HPDE6-E6E7 (cell line): ENCODE data around the gene KHDC3L.
"Not testable (repeated sequence)": the region's sequence is repeated elsewhere in the genome, so short reads cannot be mapped to it uniquely, and the experiment has no call there.

Source experiments
- DNase-seq: peaks from one replicate; pipeline ENCODE4 v3.0.0; 2011; ENCODE audit warnings: missing footprints; ENCODE audit errors: extremely low spot score

The KHDC3L gene

DNA sequence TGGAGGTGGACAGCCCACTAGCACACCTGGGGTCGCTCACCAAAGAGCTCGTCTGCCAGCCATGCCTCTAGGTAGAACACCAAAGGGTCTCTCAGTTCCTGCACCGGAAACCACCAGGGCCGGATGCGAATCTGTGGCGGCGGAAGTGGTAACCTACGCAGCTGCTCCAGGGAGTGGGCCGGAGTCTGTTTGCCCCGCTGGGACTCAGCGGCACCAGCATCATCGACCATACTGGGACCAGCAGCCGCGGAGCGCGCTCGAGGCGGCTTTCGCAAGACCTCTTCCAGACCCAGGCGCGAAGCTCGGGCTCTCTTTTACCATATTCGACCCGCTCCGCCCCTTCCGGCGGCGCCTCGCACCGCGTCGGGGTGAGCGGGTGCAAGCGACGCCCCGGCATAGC is 7.1 kb downstream of the KHDC3L start, which contains the start of gene OOEP:
OOEP (minus strand) TSS at position 335 of the 400 bp plus-strand sequence; CDS start at position 230, 105 bp downstream.
- no peak for DNase-seq

DNA sequence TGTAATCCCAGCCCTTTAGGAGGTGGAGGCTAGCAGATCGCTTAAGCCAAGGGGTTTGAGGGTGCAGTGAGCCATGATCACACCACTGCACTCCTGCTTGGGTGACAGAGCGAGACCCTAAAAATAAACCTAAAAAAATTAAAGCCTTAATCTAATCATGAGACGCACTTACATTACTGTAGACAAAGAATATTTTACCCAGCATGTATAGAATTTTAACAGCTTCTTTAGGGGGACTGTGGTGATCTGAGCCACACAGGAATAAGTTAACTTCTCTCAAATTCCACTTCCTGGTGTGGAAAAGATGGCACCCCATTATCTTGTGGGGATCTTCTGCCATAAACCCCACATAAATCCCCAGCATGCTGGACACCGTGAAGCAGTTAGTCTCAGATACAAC is 9.5 kb downstream of the KHDC3L start:
- no peak for DNase-seq

DNA sequence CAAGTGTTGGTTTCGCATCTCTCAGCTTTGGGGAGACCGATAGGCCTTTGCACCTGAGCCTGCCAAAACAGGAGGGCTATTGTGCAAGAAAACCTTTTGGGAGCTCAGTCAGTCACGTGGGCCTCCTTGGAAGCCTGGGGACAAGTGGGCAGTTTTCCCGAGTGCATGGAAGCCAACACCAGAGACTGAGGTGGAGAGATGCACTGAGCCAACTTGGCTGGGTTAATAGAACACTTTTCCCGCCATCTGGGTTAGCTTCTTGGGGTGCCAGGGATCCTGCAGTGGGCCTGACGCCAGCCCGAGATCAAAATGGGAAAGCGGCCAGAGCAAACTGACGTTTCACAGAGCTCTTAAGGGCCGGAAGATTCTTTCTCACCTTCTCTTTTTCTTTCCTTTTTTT is 10.1 kb downstream of the KHDC3L start:
- no peak for DNase-seq

DNA sequence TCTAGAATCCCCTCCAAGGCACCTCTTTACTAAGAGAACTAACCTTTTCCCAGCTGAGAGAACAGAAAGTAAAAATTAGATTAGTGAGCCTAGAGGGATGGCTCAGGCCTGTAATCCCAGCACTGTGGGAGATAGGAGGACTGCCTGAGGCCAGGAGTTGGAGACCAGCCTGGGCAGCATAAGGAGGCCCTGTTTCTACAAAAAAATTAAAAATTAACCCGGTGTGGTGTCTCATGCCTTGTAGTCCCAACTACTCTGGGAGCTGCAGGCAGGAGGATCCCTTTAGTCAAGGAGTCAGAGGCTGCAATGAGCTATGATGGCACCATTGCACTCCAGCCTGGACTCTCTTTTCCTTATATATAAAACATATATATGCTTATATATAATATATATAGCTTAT is 12.8 kb downstream of the KHDC3L start:
- DNase-seq: no peak

DNA sequence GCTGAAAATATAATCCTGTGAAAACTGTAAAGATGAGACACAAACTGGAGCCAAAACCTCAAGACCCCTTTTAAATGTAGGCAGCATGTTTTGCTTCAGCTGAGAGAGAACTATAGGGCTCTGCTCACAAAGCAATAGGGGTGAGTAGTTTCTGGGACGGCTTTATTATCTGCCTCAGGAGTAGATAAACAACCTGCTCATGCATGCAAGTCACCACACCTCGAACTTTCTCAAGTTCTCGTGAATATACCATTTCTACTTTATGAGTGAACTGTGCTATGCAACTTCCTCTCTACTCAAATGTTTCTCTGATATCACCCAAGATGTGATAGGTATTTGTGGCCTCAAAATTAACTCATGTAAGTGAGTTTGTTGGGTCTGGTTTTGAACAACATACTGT is 14.8 kb downstream of the KHDC3L start:
- DNase-seq: no peak

DNA sequence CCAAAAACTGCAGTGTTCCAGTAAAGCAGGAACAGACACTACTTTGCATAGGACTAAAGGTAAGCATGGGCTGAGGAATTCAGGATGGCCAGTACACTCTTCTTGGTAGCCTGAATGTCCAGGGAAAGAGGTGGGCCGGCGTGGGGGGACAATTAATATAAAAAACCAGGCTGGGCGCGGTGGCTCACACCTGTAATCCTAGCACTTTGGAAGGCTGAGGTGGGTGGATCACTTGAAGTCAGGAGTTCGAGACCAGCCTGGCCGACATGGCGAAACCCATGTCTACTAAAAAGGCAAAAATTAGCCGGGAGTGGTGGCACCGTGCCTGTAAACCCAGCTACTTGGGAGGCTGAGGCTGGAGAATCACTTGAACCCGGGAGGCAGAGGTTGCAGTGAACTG is 19.1 kb downstream of the KHDC3L start:
- DNase-seq: not testable (repeated sequence)

DNA sequence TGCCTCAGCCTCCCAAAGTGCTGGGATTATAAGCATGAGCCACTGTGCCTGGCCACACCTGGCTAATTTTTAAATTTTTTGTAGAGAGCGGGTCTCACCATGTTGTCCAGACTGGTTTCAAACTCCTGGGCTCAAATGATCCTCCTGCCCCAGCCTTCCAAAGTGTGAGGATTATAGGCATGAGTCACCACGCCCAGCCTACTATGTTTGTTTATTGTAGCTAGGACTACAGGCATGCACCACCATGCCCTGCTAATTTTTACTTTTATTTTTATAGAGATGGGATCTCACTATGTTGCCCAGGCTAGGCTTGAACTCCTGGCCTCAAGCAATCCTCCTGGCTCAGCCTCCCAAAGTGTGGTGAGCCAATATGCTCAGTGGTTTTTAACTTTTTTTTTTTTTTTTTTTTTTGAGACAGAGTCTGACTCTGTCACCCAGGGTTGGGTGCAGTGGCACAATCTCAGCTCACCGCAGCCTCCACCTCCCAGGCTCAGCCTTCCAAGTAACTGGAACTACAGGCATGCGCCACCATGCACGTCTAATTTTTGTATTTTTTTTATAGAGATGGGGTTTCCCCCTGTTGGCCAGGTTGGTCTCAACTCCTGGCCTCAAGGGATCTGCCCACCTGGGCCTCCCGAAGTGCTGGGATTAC is 20.1 kb downstream of the KHDC3L start:
- DNase-seq: no peak

DNA sequence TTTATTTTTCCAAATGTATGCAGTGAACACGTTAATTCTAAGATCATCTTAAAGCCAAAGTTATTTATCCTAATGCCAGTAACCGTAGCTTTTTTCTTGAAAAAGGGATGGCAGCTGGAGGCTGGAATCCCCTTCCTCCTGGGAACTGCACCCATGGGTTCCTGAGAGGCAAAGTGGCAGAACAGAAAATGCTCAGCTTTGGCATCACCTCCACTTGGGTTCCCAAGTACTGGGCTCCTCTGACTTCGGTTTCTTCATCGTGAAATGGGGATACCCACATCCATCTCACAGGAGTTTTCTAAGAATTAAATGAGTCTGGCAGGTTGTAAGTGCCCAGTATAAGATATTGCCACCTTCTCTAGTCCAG is 26.0 kb downstream of the KHDC3L start:
- no peak for DNase-seq

DNA sequence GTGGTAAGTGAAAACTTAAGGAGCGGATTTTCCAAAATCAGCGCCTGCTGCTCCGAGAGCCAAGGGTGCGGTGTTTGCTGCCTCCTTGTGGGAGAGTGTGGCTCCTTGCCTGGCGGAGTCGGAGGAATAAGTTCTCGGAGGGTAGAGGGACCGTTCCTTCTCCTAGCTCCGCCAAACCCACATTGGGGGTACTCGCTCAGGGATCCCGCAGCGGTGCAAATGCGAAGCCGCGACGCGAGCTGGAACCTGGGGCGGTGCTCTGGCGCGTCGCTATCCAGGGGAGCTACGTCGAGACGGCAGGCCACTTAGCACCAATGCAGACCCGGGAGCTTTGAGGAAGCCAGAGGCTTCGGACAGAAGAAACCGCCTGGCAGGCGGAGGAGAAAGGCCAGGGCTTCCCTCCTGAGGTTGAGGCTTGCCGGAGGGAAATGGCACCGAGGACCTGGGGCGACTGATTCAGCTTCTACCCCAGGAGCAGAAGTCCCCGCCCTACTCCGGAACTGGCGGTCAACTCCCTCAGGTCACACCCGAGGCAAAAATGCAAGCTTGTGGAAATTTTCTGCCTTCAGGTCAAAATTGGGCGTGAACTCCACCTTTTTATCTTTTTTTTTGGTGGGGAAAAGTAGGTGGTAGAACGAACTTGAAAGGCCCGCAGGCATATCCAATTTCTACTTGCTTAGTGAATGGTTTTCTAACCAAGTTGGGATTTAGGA is 26.5 kb downstream of the KHDC3L start:
- DNase-seq: peak; percentile 61

DNA sequence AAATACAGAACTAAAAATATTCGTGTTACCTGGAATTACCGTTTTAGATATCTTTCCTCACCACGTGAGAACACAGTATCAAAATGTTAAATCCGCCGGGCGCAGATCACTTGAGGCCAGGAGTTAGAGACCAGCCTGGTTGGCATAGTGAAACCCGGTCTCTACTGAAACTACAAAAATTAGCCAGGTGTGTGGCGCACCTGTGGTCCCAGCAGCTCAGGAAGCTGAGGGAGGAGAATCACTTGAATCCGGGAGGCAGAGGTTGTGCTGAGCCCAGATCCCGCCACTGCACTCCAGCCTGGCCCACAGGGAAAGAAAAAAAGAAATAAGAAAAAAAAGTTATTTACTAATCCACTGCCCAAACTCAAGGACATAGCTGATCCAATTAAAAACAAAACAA is 27.4 kb downstream of the KHDC3L start:
- DNase-seq: no peak

DNA sequence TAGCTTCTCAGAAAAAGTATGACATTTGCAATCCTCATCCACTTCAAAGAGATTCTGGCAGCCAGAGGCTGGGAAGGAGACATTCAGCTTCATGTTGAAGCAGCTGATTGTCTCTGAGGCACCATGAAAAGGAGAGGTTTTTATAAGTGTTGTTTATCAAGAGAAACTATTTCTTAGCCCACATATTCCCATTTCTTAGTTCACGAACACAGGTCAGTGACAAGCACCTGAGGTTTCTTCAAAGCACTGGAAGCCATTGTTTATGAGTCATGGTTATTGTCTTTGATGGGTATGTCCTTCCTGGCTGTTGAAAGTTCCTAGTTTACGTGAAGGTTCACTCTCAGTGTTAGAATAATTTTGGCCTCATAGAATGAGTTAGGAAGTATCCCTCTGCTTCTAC is 29.2 kb downstream of the KHDC3L start:
- DNase-seq: peak; percentile 34

DNA sequence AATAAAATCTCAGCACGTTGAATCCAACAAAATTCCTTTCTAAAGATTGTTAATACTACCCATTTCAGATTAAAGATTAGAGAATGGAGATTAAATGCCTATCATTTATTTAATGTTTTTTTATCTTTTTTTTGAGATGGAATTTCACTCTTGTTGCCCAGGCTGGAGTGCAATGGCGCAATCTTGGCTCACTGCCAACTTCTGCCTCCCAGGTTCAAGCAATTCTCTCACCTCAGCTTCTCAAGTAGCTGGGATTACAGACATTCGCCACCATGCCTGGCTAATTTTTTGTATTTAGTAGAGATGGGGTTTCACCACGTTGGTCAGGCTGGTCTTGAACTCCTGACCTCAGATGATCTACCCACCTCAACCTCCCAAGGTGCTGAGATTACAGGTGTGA is 29.7 kb downstream of the KHDC3L start:
- not testable (repeated sequence) for DNase-seq

DNA sequence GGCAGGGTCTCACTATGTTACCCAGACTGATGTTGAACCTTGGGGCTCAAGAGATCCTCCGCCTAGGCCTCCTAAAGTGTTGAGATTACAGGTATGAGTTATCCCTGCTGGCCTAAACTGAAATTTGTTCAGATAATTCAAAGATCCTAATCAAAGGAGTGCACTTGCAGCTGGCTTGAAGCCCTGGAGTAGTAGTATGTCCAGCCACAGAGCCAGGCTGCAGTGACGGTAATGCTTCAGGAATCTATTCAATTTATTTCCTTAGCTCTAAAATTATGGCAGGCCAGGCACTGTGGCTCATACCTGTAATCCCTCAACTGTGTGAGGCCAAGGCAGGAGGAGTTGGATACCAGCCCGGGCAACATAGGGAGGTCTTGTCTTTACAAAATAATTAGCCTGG is 30.8 kb downstream of the KHDC3L start:
- DNase-seq: no peak

DNA sequence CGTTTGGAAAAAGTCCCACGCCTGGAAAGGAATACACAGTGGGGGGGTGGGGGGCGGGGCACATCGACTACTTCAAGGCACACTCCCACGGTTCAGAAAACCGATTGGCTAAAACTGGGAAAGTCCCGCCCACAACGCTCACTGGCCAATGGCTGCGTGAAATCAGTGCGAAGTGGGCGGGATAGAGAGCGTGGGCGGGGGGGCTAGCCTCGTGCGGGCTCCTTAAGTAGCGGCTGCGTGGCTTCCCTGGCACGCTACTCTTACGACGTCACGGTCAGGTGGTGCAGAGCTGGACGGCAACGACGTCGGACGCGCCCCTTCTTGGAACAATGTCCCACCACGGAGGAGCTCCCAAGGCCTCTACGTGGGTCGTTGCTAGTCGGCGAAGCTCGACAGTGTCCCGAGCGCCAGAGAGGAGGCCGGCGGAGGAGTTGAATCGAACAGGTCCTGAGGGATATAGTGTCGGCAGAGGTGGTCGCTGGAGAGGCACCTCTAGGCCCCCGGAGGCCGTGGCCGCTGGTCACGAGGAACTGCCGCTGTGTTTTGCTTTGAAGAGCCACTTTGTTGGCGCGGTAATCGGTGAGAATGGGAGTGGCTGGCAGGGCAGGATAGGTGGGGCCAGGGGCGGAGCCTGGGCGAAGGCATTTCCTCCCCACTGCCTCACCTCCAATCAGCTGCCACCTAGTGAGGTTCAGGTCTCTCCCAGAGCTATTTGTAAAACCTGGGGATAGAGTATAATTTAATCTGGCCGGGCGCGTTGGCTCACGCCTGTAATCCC is 32.3 kb downstream of the KHDC3L start, which contains the start of gene DDX43:
DDX43 (plus strand) TSS at position 252 of the 778 bp plus-strand sequence; CDS start at position 330, 78 bp downstream.
- no peak for DNase-seq

DNA sequence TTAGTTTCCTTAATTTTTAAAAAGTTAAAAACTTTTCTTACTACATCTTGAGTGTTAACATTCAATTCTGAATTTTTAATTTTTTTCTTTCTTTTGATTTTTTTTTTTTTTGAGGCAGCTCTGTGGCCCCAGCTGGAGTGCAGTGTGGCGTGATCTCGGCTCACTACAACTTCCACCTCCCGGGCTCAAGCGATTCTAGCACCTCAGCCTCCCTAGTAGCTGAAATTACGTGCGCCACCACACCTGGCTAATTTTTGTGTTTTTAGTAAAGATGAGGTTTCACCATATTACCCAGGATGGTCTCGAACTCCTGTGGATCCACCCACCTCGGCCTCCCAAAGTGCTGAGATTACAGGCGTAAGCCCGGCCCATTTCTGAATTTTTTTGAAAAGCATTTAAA is 33.4 kb downstream of the KHDC3L start:
- DNase-seq: no peak

DNA sequence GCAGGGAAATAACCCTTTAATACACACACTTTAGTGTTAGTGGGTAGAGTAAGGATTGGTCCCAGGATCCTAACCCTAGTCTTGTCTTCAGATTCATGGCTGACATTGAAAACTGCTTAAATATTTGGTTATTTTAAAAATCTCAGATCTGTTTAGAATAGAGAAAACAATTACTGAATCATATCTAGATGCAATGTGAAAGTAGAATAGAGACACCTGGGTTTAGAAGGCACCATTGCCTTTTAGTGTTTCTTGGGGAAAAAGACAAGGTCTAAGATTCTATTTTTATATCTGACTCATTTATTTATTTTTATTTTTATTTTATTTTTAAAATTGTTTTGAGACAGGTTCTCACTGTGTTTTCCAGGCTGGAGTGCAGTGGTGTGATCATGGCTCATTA is 38.2 kb downstream of the KHDC3L start:
- no peak for DNase-seq

DNA sequence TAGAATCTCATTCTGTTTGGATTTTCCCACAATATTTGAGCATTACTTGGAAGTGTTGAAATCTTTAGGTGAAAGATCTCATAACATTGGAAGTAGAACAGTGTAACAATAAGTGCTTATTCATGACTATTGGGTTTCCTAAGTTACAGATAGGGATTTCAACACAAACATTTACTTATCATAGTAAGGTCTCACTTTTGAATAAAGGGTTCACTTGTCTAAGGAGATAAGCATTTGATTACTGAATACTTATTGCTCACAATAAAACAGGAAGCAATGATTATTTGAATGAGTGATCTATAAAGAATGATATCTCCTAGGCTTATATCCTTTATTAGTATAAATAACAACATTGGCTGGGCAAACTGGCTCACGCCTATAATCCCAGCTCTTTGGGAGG is 46.9 kb downstream of the KHDC3L start:
- DNase-seq: no peak

DNA sequence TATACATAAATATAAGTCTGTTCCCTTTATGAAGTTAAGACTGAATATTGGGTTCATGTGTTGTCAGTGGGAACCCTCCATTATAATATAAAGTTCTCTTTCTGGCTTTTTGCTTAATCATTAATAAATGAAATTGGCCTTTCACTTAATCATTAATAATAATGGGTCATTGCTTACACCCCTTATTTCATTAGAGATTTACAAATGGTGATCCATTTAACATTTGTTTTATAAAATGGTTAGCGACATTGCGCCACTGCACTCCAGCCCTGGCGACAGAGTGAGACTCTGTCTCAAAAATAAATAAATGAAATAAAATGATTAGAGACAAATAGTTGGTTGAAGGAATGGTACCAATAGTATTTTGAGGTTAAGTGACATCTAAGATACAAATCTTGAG is 50.6 kb downstream of the KHDC3L start:
- no peak for DNase-seq
